ENCODE results near the gene NOXA1. TPM values are rescaled to one million over a fixed set of nuclear protein-coding genes. Genes with fewer than 3 reads are reported as not detected.

Gene NOXA1
- total and polyA plus RNA-seq, 4 donors = 1.4 to 14.6 (median 10.6) TPM

GRCh38 chr9:137411645-137412380 lies 11.4 kb upstream of the NOXA1 start:
- no peak for DNase-seq (ENCODE audit: low read depth in 4 of 6, low spot score in 6 of 6)
- 54% methylated on average over 17 of the region's 30 CpGs for WGBS (ENCODE audit: insufficient coverage)
- H3K27ac ChIP-seq (ENCODE audit: low read depth, low read length) = no peak overlapping the region

GRCh38 chr9:137412431-137412830 lies 10.8 kb upstream of the NOXA1 start:
- peaks cover 43% of the 10 kb centered on the region for H3K36me3 ChIP-seq (ENCODE audit: control insufficient read depth, insufficient read depth, low read length)
- 79% methylated on average over 9 of the region's 10 CpGs for WGBS (ENCODE audit: insufficient coverage)
- no peak for DNase-seq (ENCODE audit: low read depth in 4 of 6, low spot score in 6 of 6)
- no peak overlapping the region for H3K4me3 ChIP-seq (ENCODE audit: low read depth, low read length)
- peaks cover 24% of the 10 kb centered on the region for H3K4me1 ChIP-seq (ENCODE audit: control insufficient read depth, insufficient read depth, low read length)
- H3K27me3 ChIP-seq (ENCODE audit: control insufficient read depth, insufficient read depth, low read length) = no peaks in the 10 kb centered on the region
- no peaks in the 10 kb centered on the region for H3K9me3 ChIP-seq (ENCODE audit: control insufficient read depth, insufficient read depth, low read length)
- H3K27ac ChIP-seq (ENCODE audit: low read depth, low read length) = no peak overlapping the region

More at GRCh38 chr9:137411645-137412380, 11.4 kb upstream of the NOXA1 start:
- H3K4me1 ChIP-seq (ENCODE audit: control insufficient read depth, insufficient read depth, low read length) = peaks cover 29% of the 10 kb centered on the region
- no peak overlapping the region for H3K4me3 ChIP-seq (ENCODE audit: low read depth, low read length)
- H3K9me3 ChIP-seq (ENCODE audit: control insufficient read depth, insufficient read depth, low read length) = no peaks in the 10 kb centered on the region
- peaks cover 37% of the 10 kb centered on the region for H3K36me3 ChIP-seq (ENCODE audit: control insufficient read depth, insufficient read depth, low read length)
- H3K27me3 ChIP-seq (ENCODE audit: control insufficient read depth, insufficient read depth, low read length) = no peaks in the 10 kb centered on the region

GRCh38 chr9:137415451-137415850 lies 7.7 kb upstream of the NOXA1 start:
- Histone ChIP-seq H3K27me3 (ENCODE audit: control insufficient read depth, insufficient read depth, low read length) (no peaks in the 10 kb centered on the region), H3K4me1 (ENCODE audit: control insufficient read depth, insufficient read depth, low read length) (peaks cover 18% of the 10 kb centered on the region), H3K36me3 (ENCODE audit: control insufficient read depth, insufficient read depth, low read length) (peaks cover 37% of the 10 kb centered on the region), H3K4me3 (ENCODE audit: low read depth, low read length) (no peak overlapping the region), H3K27ac (ENCODE audit: low read depth, low read length) (no peak overlapping the region), H3K9me3 (ENCODE audit: control insufficient read depth, insufficient read depth, low read length) (no peaks in the 10 kb centered on the region)
- 96% methylated on average over 4 of the region's 5 CpGs for WGBS (ENCODE audit: insufficient coverage)
- DNase-seq (ENCODE audit: low read depth in 4 of 6, low spot score in 6 of 6) = no peak

DNA sequence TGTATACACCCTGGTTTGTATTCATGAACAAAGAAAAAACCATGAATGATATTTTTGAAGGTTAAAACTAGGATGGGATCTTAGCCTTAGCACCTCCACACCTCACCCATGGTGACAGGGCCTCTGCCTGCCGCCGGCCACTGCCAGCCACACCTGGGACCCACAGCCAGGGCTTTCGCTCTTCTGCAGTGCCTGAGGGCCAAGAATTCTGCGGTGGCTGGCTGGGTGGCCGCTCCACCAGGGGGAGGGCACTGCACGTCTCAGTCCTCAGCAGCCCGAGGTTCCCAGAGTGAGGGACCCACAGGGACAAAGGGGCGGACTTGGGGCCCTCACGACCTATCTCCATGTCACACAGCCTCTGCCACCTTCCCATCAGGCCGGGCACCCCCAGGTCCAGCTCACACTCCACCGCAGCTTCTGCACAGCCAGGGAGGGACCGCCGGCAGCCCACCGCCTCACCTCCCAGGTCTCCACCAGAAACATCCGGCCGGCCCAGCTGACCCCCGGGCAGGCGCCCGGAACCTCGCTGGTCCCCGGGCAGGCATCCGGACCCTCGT lies 7.1 kb upstream of the NOXA1 start:
- Histone ChIP-seq H3K27ac (ENCODE audit: low read depth, low read length) (no peak overlapping the region), H3K27me3 (ENCODE audit: control insufficient read depth, insufficient read depth, low read length) (no peaks in the 10 kb centered on the region), H3K9me3 (ENCODE audit: control insufficient read depth, insufficient read depth, low read length) (no peaks in the 10 kb centered on the region), H3K4me1 (ENCODE audit: control insufficient read depth, insufficient read depth, low read length) (peaks cover 12% of the 10 kb centered on the region), H3K4me3 (ENCODE audit: low read depth, low read length) (no peak overlapping the region), H3K36me3 (ENCODE audit: control insufficient read depth, insufficient read depth, low read length) (peaks cover 33% of the 10 kb centered on the region)
- 93% methylated on average over 21 of the region's 23 CpGs for WGBS (ENCODE audit: insufficient coverage)
- no peak for DNase-seq (ENCODE audit: low read depth in 4 of 6, low spot score in 6 of 6)

- no peak for DNase-seq (ENCODE audit: low read depth in 4 of 6, low spot score in 6 of 6)
- Histone ChIP-seq H3K27ac (ENCODE audit: low read depth, low read length) (no peak overlapping the region), H3K27me3 (ENCODE audit: control insufficient read depth, insufficient read depth, low read length) (no peaks in the 10 kb centered on the region), H3K36me3 (ENCODE audit: control insufficient read depth, insufficient read depth, low read length) (peaks cover 30% of the 10 kb centered on the region), H3K9me3 (ENCODE audit: control insufficient read depth, insufficient read depth, low read length) (no peaks in the 10 kb centered on the region), H3K4me3 (ENCODE audit: low read depth, low read length) (no peak overlapping the region), H3K4me1 (ENCODE audit: control insufficient read depth, insufficient read depth, low read length) (peaks cover 12% of the 10 kb centered on the region)
- WGBS (ENCODE audit: insufficient coverage) = 91% methylated on average over 45 of the region's 45 CpGs
Measured at GRCh38 chr9:137416563-137417151, 6.5 kb upstream of the NOXA1 start.

DNA sequence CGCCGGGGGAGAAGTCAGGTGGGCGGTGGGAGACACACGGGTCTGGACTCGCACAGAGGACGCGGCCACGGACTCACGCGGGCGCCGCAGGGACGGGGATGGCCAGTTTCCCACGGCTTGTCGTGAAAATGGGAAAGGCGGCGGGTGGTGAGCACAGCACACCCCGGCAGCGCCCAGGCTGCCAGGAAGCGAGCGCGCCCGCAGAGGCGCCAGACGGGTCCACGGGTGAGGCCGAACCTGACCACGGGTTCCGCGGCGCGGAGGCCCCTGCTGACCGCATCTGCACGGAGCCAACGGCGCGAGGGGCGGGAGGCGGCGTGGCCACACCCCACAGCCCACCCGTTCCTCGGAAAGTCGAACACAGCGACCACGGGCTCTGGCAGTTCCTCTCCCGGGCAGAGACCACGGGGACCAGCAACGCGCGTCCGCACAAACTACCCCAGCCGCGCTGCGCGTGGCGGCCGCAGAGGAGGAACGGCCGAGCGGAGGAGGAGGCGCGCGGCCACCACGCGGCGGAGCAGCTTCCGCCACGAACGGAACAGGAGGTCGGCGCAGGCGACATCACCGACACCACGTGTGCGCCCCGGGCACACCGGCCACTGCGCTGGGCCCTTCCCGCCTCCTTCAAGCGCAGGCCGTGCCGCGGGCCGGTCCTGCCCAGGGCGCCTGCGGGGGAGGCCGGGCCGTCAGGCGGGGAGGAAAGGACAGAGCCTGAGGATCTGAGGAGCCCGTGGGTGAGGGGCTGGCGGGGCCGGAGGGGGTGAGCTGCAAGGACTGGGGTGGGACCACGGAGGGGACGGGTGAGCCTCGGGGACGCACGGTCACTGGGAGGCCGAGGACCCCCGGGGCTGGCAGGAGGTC lies 5.8 kb upstream of the NOXA1 start:
- H3K4me3 ChIP-seq (ENCODE audit: low read depth, low read length) = no peak overlapping the region
- H3K9me3 ChIP-seq (ENCODE audit: control insufficient read depth, insufficient read depth, low read length) = no peaks in the 10 kb centered on the region
- 75% methylated on average over 87 of the region's 99 CpGs for WGBS (ENCODE audit: insufficient coverage)
- H3K36me3 ChIP-seq (ENCODE audit: control insufficient read depth, insufficient read depth, low read length) = peaks cover 26% of the 10 kb centered on the region
- no peak overlapping the region for H3K27ac ChIP-seq (ENCODE audit: low read depth, low read length)
- H3K4me1 ChIP-seq (ENCODE audit: control insufficient read depth, insufficient read depth, low read length) = peaks cover 9% of the 10 kb centered on the region
- no peaks in the 10 kb centered on the region for H3K27me3 ChIP-seq (ENCODE audit: control insufficient read depth, insufficient read depth, low read length)
- peak in 1 of 6 donors; percentile 38 for DNase-seq (ENCODE audit: low read depth in 4 of 6, low spot score in 6 of 6)

GRCh38 chr9:137421838-137422603 lies 1.2 kb upstream of the NOXA1 start:
- peak in 1 of 6 donors; percentile 16 for DNase-seq (ENCODE audit: low read depth in 4 of 6, low spot score in 6 of 6)
- whole genome bisulfite sequencing (ENCODE audit: insufficient coverage) = under 1% methylated on average over 11 of the region's 11 CpGs

DNA sequence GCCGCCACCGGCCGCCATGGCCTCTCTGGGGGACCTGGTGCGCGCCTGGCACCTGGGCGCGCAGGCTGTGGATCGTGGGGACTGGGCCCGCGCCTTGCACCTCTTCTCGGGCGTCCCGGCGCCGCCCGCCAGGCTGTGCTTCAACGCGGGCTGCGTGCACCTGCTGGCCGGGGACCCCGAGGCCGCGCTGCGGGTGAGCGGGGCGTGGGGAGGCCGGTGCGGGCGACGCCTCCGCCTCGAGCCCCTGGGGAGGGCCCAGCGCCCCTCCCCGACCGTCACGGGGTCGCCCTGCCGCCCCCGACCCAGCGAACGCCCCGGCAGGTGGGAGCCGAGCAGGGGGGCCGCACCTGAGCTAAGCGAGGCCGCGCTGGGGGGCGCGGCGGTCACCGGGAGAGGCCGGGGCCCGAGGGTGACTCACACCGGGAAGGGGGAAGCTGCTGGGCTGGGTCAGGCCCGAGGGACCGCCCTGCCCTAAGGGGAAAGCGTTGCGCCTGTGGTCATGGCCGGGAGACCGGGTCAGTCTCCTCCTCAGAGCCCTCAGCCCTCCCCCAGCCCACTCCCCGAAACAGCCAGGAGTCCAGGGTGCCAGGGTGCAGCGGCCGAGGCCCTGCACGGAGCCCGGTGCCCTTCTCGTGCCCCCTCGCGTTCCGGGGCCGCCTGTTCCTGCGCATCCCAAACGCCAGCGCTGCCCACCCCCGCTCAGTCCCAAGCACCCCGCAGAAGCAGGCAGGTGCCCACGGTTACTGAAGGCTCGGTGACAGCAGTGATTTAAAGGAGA lies 510 bp downstream of the NOXA1 start:
- peaks cover 19% of the 10 kb centered on the region for H3K36me3 ChIP-seq (ENCODE audit: control insufficient read depth, insufficient read depth, low read length)
- H3K4me3 ChIP-seq (ENCODE audit: low read depth, low read length) = no peak overlapping the region
- no peak overlapping the region for H3K27ac ChIP-seq (ENCODE audit: low read depth, low read length)
- WGBS (ENCODE audit: insufficient coverage) = 10% methylated on average over 77 of the region's 77 CpGs
- DNase-seq (ENCODE audit: low read depth in 4 of 6, low spot score in 6 of 6) = no peak
- no peaks in the 10 kb centered on the region for H3K9me3 ChIP-seq (ENCODE audit: control insufficient read depth, insufficient read depth, low read length)
- H3K4me1 ChIP-seq (ENCODE audit: control insufficient read depth, insufficient read depth, low read length) = peaks cover 16% of the 10 kb centered on the region
- H3K27me3 ChIP-seq (ENCODE audit: control insufficient read depth, insufficient read depth, low read length) = no peaks in the 10 kb centered on the region

More at GRCh38 chr9:137421838-137422603, 1.2 kb upstream of the NOXA1 start:
- no peak overlapping the region for H3K27ac ChIP-seq (ENCODE audit: low read depth, low read length)
- peak overlapping the region; percentile 55 for H3K4me3 ChIP-seq (ENCODE audit: low read depth, low read length)
- H3K9me3 ChIP-seq (ENCODE audit: control insufficient read depth, insufficient read depth, low read length) = no peaks in the 10 kb centered on the region
- H3K27me3 ChIP-seq (ENCODE audit: control insufficient read depth, insufficient read depth, low read length) = no peaks in the 10 kb centered on the region
- H3K4me1 ChIP-seq (ENCODE audit: control insufficient read depth, insufficient read depth, low read length) = peaks cover 16% of the 10 kb centered on the region
- H3K36me3 ChIP-seq (ENCODE audit: control insufficient read depth, insufficient read depth, low read length) = peaks cover 17% of the 10 kb centered on the region
